ENCODE measurements around the gene KRT80. TPM values are rescaled to one million over a fixed set of nuclear protein-coding genes. Genes with fewer than 3 reads are reported as not detected.

KRT80 gene
- total RNA-seq, 1 experiment from 2014 or later, result 8.8 TPM

DNA sequence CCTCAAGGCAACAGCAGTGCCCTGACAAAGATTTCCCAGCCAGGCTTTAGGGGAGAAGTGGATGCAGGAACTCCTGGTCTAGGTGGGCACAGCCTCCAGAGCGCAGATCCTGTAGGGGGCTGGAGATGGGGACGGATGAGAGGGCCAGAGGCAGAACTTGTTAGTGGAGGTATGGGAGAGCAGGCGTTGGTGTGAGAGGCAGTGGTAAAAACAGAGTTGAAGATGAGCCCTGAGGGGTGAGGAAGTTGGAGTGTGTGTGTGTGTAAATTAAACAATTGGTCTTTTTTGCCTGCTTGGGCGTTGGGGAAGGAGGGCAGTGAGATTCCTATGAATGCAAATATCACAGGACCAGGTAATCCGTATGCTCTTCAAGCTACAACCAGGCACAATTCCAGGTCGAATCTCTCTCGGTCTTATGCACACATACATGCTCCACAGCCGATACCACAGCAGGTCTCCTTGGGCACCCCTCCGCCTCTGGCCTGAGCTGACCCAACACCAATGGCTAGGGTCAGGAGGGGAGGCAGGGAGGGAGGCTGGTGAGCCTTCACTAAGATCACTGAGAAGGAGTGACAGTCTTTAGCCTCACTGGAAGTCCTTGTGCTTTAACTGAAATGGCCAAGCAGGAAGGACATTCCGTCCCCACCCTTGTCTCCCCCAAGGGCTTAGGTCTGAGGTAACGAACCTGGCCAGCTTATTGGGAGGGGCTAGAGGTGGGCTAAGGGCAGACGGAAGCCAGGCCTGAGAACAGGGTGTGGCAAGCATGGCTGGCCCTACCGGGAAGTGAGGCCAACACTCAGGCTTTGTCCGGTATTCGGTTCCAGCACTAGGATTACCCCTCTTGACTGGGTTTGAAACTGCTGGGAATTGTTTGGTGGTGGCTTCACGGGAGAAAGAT is 39.7 kb upstream of the KRT80 start:
- intact Hi-C loops (cut with micrococcal nuclease), result no loop called here
- RAD21 ChIA-PET (ENCODE audit: low non-redundant PET in 1 of 2, low total read pairs in 2 of 2, uncharacterized antibody in 2 of 2, unreplicated experiment in 2 of 2), result no interaction called here
- H2AFZ ChIP-seq (ENCODE audit: low read depth, low read length, poor library complexity, severe bottlenecking), result no peak overlapping the region
- CTCF ChIA-PET, result interaction anchor here (2.5 kb wide), 1 partner anchor 10 kb away, joined by 8 read pairs; no protein-coding TSS in a partner anchor
- no peaks in the 10 kb centered on the region for H3K9me3 ChIP-seq (ENCODE audit: control insufficient read depth in 1 of 2, insufficient read depth in 1 of 2, low read depth in 1 of 2, low read length in 2 of 2)
- TF ChIP-seq EGR1 (IDR thresholded peaks at IDR 0.05; ENCODE audit: low read depth), result no peak
- no peak for TF ChIP-seq JUND (IDR thresholded peaks at IDR 0.05)
- TF ChIP-seq ELF1 (IDR thresholded peaks at IDR 0.05; ENCODE audit: borderline replicate concordance, low read depth), result no peak
- TF ChIP-seq POLR2AphosphoS5 (IDR thresholded peaks at IDR 0.05; ENCODE audit: low read depth, low read length), result no peak
- no peak for TF ChIP-seq ZFX (IDR thresholded peaks at IDR 0.05)
- TF ChIP-seq, protein P1, sequence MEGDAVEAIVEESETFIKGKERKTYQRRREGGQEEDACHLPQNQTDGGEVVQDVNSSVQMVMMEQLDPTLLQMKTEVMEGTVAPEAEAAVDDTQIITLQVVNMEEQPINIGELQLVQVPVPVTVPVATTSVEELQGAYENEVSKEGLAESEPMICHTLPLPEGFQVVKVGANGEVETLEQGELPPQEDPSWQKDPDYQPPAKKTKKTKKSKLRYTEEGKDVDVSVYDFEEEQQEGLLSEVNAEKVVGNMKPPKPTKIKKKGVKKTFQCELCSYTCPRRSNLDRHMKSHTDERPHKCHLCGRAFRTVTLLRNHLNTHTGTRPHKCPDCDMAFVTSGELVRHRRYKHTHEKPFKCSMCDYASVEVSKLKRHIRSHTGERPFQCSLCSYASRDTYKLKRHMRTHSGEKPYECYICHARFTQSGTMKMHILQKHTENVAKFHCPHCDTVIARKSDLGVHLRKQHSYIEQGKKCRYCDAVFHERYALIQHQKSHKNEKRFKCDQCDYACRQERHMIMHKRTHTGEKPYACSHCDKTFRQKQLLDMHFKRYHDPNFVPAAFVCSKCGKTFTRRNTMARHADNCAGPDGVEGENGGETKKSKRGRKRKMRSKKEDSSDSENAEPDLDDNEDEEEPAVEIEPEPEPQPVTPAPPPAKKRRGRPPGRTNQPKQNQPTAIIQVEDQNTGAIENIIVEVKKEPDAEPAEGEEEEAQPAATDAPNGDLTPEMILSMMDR (IDR thresholded peaks at IDR 0.05 in 2 of 3, conservative IDR thresholded peaks at IDR 0.05 in 1 of 3; ENCODE audit: borderline replicate concordance in 1 of 3, insufficient read depth in 1 of 3, low read depth in 2 of 3, low read length in 2 of 3), result no peak
- TF ChIP-seq, protein P2, sequence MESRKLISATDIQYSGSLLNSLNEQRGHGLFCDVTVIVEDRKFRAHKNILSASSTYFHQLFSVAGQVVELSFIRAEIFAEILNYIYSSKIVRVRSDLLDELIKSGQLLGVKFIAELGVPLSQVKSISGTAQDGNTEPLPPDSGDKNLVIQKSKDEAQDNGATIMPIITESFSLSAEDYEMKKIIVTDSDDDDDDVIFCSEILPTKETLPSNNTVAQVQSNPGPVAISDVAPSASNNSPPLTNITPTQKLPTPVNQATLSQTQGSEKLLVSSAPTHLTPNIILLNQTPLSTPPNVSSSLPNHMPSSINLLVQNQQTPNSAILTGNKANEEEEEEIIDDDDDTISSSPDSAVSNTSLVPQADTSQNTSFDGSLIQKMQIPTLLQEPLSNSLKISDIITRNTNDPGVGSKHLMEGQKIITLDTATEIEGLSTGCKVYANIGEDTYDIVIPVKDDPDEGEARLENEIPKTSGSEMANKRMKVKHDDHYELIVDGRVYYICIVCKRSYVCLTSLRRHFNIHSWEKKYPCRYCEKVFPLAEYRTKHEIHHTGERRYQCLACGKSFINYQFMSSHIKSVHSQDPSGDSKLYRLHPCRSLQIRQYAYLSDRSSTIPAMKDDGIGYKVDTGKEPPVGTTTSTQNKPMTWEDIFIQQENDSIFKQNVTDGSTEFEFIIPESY (IDR thresholded peaks at IDR 0.05; ENCODE audit: extremely low read depth, insufficient replicate concordance, low read length), result no peak
- TF ChIP-seq CEBPB (IDR thresholded peaks at IDR 0.05; ENCODE audit: low read depth), result no peak
- TF ChIP-seq SP1 (IDR thresholded peaks at IDR 0.05; ENCODE audit: low read depth), result no peak
- TF ChIP-seq ZNF274 (IDR thresholded peaks at IDR 0.05; ENCODE audit: low read depth, low read length), result no peak
- TF ChIP-seq, protein P3, sequence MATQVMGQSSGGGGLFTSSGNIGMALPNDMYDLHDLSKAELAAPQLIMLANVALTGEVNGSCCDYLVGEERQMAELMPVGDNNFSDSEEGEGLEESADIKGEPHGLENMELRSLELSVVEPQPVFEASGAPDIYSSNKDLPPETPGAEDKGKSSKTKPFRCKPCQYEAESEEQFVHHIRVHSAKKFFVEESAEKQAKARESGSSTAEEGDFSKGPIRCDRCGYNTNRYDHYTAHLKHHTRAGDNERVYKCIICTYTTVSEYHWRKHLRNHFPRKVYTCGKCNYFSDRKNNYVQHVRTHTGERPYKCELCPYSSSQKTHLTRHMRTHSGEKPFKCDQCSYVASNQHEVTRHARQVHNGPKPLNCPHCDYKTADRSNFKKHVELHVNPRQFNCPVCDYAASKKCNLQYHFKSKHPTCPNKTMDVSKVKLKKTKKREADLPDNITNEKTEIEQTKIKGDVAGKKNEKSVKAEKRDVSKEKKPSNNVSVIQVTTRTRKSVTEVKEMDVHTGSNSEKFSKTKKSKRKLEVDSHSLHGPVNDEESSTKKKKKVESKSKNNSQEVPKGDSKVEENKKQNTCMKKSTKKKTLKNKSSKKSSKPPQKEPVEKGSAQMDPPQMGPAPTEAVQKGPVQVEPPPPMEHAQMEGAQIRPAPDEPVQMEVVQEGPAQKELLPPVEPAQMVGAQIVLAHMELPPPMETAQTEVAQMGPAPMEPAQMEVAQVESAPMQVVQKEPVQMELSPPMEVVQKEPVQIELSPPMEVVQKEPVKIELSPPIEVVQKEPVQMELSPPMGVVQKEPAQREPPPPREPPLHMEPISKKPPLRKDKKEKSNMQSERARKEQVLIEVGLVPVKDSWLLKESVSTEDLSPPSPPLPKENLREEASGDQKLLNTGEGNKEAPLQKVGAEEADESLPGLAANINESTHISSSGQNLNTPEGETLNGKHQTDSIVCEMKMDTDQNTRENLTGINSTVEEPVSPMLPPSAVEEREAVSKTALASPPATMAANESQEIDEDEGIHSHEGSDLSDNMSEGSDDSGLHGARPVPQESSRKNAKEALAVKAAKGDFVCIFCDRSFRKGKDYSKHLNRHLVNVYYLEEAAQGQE (IDR thresholded peaks at IDR 0.05; ENCODE audit: low read depth), result no peak
- no peak for TF ChIP-seq TCF7L2 (IDR thresholded peaks at IDR 0.05; ENCODE audit: borderline replicate concordance, extremely low read depth, insufficient read depth, insufficient read length)
- TF ChIP-seq EZH2phosphoT487 (IDR thresholded peaks at IDR 0.05; ENCODE audit: borderline replicate concordance), result no peak
- no peak for TF ChIP-seq RAD21 (IDR thresholded peaks at IDR 0.05; ENCODE audit: low read depth)
- TF ChIP-seq, protein P4, sequence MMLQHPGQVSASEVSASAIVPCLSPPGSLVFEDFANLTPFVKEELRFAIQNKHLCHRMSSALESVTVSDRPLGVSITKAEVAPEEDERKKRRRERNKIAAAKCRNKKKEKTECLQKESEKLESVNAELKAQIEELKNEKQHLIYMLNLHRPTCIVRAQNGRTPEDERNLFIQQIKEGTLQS (IDR thresholded peaks at IDR 0.05), result no peak
- no peak for TF ChIP-seq POLR2A (IDR thresholded peaks at IDR 0.05; ENCODE audit: borderline replicate concordance, extremely low read depth, insufficient read depth, insufficient read length)
- no peak for TF ChIP-seq SIN3A (IDR thresholded peaks at IDR 0.05; ENCODE audit: low read depth)
- no peak for TF ChIP-seq SRF (IDR thresholded peaks at IDR 0.05; ENCODE audit: low read depth)
- H3K4me2 ChIP-seq (ENCODE audit: low read length), result peak overlapping the region; percentile 71
- no peaks in the 10 kb centered on the region for H3K36me3 ChIP-seq (ENCODE audit: control insufficient read depth in 1 of 2, insufficient read depth in 2 of 2, low read length in 2 of 2)
- no peaks in the 10 kb centered on the region for H3K27me3 ChIP-seq (ENCODE audit: insufficient read depth, low read length)
- POLR2A ChIA-PET, result no interaction called here
- ATAC-seq (no peak), DNase-seq (ENCODE audit: low read depth, low spot score) (no peak)
- H3K79me2 ChIP-seq (ENCODE audit: insufficient read depth, low read length), result no peaks in the 10 kb centered on the region
- no peak overlapping the region for H3K4me3 ChIP-seq (replicated peaks in 1 of 2; ENCODE audit: low read depth in 1 of 2, low read length in 2 of 2)
- H3K4me1 ChIP-seq (ENCODE audit: control insufficient read depth in 1 of 2, insufficient read depth in 2 of 2, low read length in 2 of 2), result peaks cover 33 to 96% of the 10 kb centered on the region in 2 experiments
- peak overlapping the region; percentile 57 for H3K9ac ChIP-seq (ENCODE audit: low read length)
- no peak overlapping the region; the same call in none of the 2 replicates for H3K27ac ChIP-seq (ENCODE audit: low read depth, low read length)
- no peaks in the 10 kb centered on the region for H4K20me1 ChIP-seq (ENCODE audit: insufficient read depth)
- no peaks in the 10 kb centered on the region for H3K9me2 ChIP-seq (ENCODE audit: insufficient read depth)
- BruUV-seq (replicated peaks), result no TSS peak
